HG03060 (cell line): Measurements from ENCODE around the gene DSCAM.

Experiments used
- ATAC-seq: cut with Tn5 transposase; IDR thresholded peaks from one replicate; pipeline ENCODE4 v1.9.1; 2021; ENCODE audit warnings: low read depth, moderate number of reproducible peaks; ENCODE audit not compliant: unreplicated experiment

DSCAM gene

DNA sequence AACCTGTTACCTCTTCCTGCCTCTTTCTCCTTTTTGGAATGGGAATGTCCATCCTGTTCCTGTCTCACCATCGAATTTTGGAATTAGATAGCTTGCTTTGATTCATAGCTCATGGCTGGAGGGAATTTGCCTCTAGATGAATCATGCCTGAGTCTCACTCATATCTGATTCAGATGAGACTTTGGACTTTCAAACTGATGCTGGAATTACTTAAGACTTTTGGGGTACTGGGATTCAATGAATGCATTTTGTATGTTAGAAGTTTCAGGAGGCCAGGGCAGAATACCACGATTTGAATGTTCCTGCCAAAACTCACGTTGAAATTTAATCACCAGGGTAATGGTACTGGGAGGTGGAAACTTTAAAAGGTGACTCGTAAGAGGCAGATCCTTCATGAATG, 132.4 kb downstream of the DSCAM start:
- ATAC-seq = no peak

GRCh38 chr21:40707656-40708244, 139.2 kb downstream of the DSCAM start:
- no peak for ATAC-seq

DNA sequence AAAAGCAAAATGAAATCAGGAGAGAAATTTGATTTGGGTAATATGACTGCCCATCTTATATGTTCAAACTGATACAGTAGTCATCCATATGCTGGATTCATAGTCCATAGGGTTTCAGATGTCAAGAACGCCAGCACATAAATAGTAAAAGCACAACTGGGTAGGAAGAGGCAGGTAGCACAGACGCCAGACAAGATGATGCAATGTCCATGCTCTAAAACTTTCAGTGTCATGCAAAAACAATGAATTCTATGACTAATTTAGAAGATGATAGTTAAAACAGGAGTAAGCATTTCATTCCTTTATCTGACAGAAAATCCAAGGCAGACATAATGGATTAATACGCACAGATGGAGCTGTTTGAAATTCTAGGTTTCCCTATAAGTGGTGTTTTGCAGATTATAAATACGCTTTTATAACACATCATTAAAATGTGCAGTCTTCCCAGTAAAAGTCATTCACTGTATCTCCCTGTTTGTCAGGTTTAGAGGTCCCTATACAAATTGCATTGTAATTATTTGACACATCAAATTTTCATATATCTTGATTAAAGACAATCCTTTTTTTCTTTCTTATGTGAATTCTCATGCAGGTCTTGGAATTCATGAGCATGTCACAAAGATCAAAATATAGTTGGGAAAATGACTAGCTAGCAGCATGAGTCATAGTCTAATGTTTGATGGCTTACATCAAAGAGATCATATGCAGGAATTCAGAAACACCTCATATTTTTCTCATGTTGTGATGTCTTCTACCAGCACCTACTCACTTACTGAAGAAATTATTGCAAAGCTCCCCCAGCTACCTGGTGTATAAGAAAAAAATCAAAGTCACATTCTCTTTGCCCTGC, 139.9 kb downstream of the DSCAM start:
- ATAC-seq = no peak

GRCh38 chr21:40706176-40706575, 140.8 kb downstream of the DSCAM start:
- no peak for ATAC-seq

- ATAC-seq = no peak
Observed at GRCh38 chr21:40704141-40704540, 142.8 kb downstream of the DSCAM start.

GRCh38 chr21:40699366-40699765, 147.6 kb downstream of the DSCAM start:
- ATAC-seq = no peak

GRCh38 chr21:40696246-40696645, 150.7 kb downstream of the DSCAM start:
- no peak for ATAC-seq

DNA sequence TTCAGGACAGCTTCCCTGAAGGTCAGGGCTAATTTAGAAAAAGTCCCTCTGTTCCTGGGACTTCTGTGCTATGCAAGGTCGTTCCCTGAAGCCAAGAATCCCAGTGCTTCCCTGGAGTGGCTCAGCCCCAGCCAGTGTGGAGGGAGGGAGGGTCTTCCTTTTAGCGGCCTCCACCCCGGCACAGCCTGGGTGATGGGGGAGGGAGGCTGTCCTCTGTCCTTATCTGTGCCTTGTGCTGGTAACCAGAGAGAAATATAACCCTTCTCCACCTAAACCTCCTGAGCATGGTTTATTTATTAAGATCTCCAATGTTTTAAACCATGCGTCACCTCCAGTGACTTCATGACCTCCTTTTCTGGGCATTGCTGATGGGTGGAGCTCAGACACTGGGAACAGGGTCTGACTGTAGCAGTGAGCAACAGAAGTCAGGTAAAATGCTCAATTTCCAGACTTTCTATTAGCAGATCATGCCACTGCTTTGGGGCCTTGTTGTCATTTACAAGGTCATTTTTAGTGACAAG, 157.1 kb downstream of the DSCAM start:
- ATAC-seq = no peak

DNA sequence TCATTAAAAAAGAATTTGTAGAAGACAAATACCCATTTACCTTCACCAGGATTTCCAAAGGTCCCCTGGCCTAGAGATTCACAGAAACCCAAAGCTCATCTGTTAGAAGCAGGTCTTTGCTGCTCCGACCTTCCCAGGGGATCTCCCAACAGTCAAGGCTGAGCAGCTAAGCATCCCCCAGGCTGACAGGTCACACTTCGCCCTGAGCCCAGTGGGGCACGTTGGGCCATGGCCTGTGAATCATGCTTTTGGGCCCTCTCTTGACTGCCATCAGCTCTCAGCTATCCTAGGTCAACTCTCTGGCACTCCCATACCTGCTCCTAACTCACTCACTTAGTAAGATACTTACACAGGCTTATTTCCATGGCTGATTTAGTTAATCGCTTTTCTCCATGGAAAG, 157.7 kb downstream of the DSCAM start:
- ATAC-seq = no peak

DNA sequence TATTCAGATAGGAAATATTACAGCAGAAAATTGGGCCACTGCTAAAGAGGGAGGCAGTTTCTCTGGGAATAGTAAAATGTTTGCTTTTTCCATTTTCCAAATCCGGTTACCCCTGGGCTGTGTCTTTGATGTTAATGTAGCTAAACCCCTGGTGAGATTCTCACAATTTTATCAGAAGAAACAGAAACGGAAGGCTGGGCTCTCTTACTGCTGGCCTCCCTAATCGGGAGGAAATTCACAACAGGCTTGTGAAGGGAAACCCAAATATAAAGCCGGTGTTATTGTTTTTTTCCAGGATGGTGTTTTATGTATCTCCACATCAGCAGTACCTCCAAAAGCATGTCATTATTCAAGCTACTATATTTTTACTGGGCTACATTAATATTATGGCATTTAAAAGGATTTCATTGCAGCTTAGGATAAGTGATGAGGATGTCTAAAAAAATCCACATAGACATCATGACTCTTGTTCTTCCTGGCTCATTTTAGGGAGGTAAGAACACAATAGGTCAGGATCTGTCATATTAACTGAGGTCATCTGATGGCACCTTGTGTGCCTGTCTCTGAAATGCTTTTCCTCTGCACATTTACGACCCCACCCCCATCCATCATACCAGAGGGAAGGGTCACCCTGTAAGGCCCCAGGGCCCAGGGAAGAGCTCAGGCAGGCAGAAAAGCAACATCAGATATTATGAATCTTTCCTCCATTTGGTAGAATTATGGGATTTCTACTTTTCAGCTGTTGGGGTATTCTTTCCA, 158.7 kb downstream of the DSCAM start:
- ATAC-seq = no peak

DNA sequence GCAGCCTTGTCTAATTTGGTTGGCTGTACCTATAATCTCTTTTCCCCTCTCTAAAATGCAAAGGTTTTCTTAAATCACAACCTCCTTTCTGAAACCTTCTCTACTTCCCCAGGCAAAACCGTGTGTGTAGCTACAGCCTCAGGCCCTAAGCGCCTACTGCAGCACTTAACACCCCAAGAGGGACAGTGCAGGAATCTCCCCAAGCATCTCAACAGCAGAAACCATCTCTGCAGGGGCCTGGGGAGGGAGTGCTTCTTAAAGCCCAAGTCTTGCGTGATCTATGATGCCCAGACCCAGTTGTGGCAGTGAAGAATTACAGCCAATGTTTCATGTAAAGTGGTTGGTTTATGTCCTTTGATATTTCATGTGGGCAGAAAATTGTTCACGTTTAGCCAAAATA, 159.3 kb downstream of the DSCAM start:
- ATAC-seq = no peak

GRCh38 chr21:40686526-40686925, 160.4 kb downstream of the DSCAM start:
- no peak for ATAC-seq

DNA sequence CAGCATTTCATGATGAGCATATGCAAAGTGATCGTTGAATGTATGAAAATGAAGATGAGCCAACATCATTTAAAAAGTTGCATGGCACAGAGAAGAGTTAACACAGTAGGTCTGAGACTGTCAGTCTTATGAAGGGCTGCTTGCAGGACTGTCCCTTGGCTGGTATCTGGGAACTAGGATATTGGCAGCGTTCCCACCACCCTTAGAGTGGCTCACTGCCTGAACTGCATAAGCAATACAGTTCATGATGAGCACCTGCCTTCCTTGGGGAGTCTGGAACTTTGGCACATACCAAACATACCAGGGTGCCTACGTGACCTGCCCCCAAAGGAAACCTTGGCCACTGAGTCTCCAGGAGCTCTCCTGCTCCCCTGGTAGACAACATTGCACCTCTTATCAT, 161.8 kb downstream of the DSCAM start:
- no peak for ATAC-seq

- no peak for ATAC-seq
Observed at GRCh38 chr21:40684726-40685125, 162.2 kb downstream of the DSCAM start.

DNA sequence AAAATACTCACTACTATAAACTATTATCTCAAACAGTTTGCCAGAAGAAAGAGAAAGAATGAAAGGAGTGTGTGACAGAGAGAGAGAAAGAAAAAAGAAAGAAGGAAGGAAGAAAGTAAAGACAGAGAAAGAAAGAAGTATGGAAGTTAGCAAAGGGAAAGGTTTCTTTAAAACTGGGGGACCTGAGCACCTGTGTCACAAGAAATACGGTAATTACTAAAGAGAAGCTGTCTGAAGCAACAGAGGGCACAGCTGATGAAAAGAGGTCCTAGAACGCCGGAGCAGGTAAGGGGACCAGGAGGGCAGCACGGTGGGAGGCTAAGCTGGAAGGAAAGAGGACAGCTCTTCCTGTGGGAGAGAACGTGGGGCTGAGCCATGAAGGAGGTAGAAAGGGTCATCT, 163.6 kb downstream of the DSCAM start:
- ATAC-seq = no peak

DNA sequence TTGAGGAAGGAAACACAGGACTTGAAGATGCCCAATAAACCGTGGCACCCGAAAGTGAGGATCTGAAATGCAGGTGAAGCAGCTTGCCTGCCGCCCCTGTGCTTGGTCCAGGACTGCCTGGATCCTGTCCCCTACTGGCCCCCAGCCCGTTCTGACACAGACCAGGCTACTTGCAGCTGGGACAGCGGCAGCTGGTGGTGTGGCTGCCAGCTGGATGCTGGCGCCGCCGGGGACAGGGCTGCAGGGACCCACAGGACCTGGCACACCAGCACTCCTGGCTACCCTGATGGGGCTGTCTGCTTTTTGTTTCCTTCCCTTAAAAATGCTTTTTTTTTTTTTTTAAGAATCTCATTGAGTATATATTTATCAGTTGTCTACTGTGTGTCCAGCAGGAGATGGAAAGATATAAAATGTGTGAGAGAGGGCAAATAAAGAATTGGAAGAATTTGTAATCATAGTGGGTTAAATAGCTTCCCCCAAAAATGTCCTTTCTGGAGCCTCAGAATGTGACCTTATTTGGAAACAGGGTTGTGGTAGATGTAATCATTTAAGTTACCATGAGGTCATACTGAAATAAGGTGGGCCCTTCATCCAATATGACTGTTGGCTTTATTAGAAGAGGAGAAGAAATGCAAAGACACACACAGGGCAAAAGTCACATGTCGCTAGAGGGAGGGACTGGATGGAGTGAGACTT, 165.6 kb downstream of the DSCAM start:
- no peak for ATAC-seq

DNA sequence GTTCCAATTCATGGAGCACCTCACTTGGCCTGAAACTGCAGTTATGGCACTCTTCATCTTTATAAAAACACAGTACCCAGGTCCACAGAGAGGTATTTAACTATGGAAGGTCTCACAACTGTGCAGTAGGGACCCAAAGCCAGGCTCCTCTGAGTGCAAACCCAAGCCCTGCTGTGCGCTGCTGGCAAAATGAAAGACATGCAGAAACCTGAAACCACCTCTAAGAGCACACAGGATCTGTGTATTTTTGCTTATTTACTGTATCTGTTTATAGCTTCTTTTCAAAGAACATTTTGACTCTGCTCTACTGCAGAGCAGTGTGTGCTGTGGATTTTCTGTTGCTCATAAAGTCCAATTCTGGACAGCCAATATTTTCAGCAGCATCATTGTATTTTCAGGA, 166.6 kb downstream of the DSCAM start:
- ATAC-seq = no peak

DNA sequence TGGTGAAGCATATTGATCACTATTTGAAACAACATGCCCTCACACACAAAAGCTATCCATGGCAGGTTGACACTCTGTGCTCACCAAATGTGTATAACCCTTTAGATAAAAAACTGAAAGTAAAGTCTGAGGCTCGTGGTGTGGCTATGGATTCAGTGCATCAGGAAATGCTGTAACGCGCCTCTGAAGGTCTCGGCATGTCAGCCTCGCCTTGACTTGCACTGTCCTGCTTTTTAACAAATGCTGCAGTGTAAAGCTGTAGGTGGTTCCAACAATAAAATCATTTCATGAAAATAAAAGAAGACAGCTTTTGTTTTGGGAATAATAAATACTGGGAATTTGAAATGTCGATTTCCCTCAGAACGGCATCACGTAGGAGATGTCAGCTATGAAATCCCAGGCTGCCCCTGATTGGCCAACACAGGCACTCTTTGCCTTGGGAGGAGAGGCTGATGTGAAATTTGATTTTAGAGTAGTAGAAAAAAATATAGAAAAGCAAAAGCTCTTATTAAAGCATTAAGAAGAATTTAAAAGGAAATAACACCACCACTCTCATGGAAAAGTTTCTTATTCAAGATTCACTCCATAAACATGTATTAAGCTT, 168.2 kb downstream of the DSCAM start:
- ATAC-seq = no peak

DNA sequence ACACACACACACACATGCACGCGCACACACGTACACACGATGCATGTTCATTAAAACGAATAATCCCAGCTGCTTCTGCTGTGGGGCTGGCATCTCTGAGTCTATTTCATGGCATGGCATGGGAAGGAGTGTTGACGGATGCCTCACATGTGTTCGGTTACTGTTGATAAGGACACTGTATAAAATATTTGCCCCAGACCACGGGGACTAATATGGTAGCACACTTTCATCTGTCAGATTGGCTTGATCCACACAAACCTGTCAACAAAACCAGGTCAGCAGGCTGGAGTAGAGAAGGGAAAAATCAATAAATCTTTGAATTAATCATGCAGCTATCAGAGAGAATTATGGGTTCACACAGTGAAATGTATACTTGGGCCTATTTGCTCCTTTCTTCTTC, 171.9 kb downstream of the DSCAM start:
- no peak for ATAC-seq

DNA sequence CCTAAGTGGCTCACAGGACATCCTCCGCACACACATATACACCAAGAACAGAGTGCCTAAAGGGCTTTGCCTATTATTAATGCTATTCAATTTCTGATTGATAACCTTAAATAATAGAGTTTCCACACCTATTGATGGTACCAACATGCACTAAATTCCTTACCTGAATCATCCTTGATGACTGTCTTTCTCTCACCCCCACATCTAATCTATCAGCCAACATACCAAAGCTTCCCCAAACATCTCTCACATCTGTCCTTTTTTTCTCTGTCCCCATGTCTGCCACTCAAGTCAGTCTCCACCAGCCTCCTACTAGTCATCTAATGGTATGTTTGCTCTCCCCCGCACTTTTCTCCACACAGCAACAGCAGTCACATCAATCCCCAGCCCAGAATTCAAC, 174.4 kb downstream of the DSCAM start:
- ATAC-seq = no peak
